Naive thymus-derived CD4-positive, alpha-beta T cell (primary cell): ENCODE measurements around the gene CTNNA1. TPM values are rescaled to one million over a fixed set of nuclear protein-coding genes. Genes with fewer than 3 reads are reported as not detected.

Source experiments
- ATAC-seq: fragments of 150-1000 bp; cut with Tn5 transposase; 2 replicates; pipeline ENCODE4 v1.10.0; 2021; ENCODE audit warnings: mild to moderate bottlenecking, moderate library complexity
- CTCF ChIA-PET: fragments of 350-600 bp; sonication (Branson Sonifier 250); formaldehyde crosslinking; loops from one replicate; lab custom pipeline; 2021; ENCODE audit warnings: antibody characterized with exemption; lab: Charles Lee
- POLR2A ChIA-PET: fragments of 350-600 bp; sonication (Branson Sonifier 250); formaldehyde crosslinking; loops from one replicate; lab custom pipeline; 2021; ENCODE audit warnings: antibody characterized with exemption, inconsistent platforms; lab: Charles Lee
- DNase-seq, 9 donors: peaks; one replicate each; pipeline versions ENCODE4 v3.0.0 to v3.0.0-alpha.2; 2020 to 2022; ENCODE audit warnings: mixed read lengths in 1 of 9
- H3K27ac ChIP-seq: one replicate; pipeline ENCODE4 v1.7.0; 2013; ENCODE audit warnings: mild to moderate bottlenecking, low read depth, low read length, moderate library complexity
- H3K27me3 ChIP-seq, 2 donors: one replicate each; pipeline ENCODE4 v1.7.0; 2013; ENCODE audit warnings: low read length in 2 of 2, mild to moderate bottlenecking in 2 of 2, moderate library complexity in 2 of 2; ENCODE audit not compliant: control insufficient read depth in 2 of 2, insufficient read depth in 2 of 2
- H3K36me3 ChIP-seq, 3 experiments: 1 replicate in 2 of 3; 2 replicates in 1 of 3; pipeline ENCODE4 v1.7.0; 2013; ENCODE audit warnings: low read length in 3 of 3, mild to moderate bottlenecking in 3 of 3, moderate library complexity in 1 of 3; ENCODE audit not compliant: insufficient read depth in 3 of 3, control insufficient read depth in 2 of 3
- H3K4me1 ChIP-seq, 2 donors: one replicate each; pipeline ENCODE4 v1.7.0; 2013; ENCODE audit warnings: low read length in 2 of 2, mild to moderate bottlenecking in 2 of 2, moderate library complexity in 1 of 2; ENCODE audit not compliant: control insufficient read depth in 2 of 2, insufficient read depth in 2 of 2
- H3K4me3 ChIP-seq: 2 replicates; pipeline ENCODE4 v1.7.0; 2013; ENCODE audit warnings: mild to moderate bottlenecking, low read length
- H3K9me3 ChIP-seq, 3 experiments: 1 replicate in 2 of 3; 2 replicates in 1 of 3; pipeline ENCODE4 v1.7.0; 2013; ENCODE audit warnings: low read length in 3 of 3; ENCODE audit not compliant: control insufficient read depth in 2 of 3
- H3K27ac Mint-ChIP-seq, 9 donors: one replicate each; pipeline ENCODE4 v1.8.0; 2020 to 2022; ENCODE audit warnings: mixed read lengths in 9 of 9, mild to moderate bottlenecking in 8 of 9, moderate library complexity in 5 of 9, inconsistent platforms in 2 of 9
- H3K27me3 Mint-ChIP-seq, 5 donors: one replicate each; pipeline ENCODE4 v1.8.0; 2021 to 2022; ENCODE audit warnings: mixed read lengths in 5 of 5, mild to moderate bottlenecking in 1 of 5
- H3K36me3 Mint-ChIP-seq, 5 donors: one replicate each; pipeline ENCODE4 v1.8.0; 2020 to 2022; ENCODE audit warnings: mixed read lengths in 5 of 5, mild to moderate bottlenecking in 3 of 5, inconsistent platforms in 1 of 5
- H3K4me1 Mint-ChIP-seq, 7 donors: one replicate each; pipeline ENCODE4 v1.8.0; 2020 to 2022; ENCODE audit warnings: mixed read lengths in 7 of 7, mild to moderate bottlenecking in 3 of 7, inconsistent platforms in 1 of 7
- H3K4me3 Mint-ChIP-seq, 10 donors: one replicate each; pipeline ENCODE4 v1.8.0; 2020 to 2022; ENCODE audit warnings: mild to moderate bottlenecking in 10 of 10, mixed read lengths in 10 of 10, moderate library complexity in 6 of 10, inconsistent platforms in 2 of 10
- H3K9me3 Mint-ChIP-seq, 11 donors: one replicate each; pipeline ENCODE4 v1.8.0; 2020 to 2022; ENCODE audit warnings: mixed read lengths in 11 of 11, mild to moderate bottlenecking in 4 of 11, inconsistent platforms in 1 of 11, moderate library complexity in 1 of 11
- intact Hi-C, 2 donors: fragments of 100-400 bp; cut with micrococcal nuclease; formaldehyde crosslinking; loops; one replicate each; pipeline ENCODE4 v1.15.1; 2023
- polyA plus RNA-seq, 2 donors: library from polyadenylated mRNA; unstranded; fragments of 300-500 nt; fragmentation: Illumina TruSeq; gene quantifications; one replicate each; pipeline ENCODE4 v1.2.3, GENCODE V29; 2021
- total RNA-seq, 6 experiments: library from RNA in 5 of 6; stranded (reverse) in 5 of 6; gene quantifications; 1 replicate in 5 of 6; 2 replicates in 1 of 6; pipeline ENCODE4 v1.2.3 and lab custom pipeline; 2021 to 2026

CTNNA1 gene
- total and polyA plus RNA-seq, 7 experiments from 2014 or later, result 0.78 to 52.9 (median 5.6) TPM

- Histone ChIP-seq H3K27ac (no peak overlapping the region), H3K27me3 (no peaks in the 10 kb centered on the region), H3K4me3 (no peak overlapping the region), H3K9me3 (no peaks in the 10 kb centered on the region), H3K4me1 (peaks cover 26 to 28% of the 10 kb centered on the region in 2 donors), H3K36me3 (no peaks in the 10 kb centered on the region)
- Mint-ChIP-seq H3K36me3 (peaks cover 0 to 9% (median 6%) of the 10 kb centered on the region in 5 donors), H3K27ac (peak overlapping the region in 3 of 9 donors; percentile 6 to 24 (median 13)), H3K9me3 (no peaks in the 10 kb centered on the region), H3K27me3 (no peaks in the 10 kb centered on the region), H3K4me3 (peak overlapping the region in 9 of 10 donors; percentile 18 to 74 (median 40)), H3K4me1 (peaks cover 25 to 55% (median 42%) of the 10 kb centered on the region in 7 donors)
- peak; percentile 61 for ATAC-seq
- ChIA-PET CTCF (no interaction called here), POLR2A (no interaction called here)
- intact Hi-C loops, result no loop called here
- peak in 7 of 9 donors; percentile 7 to 41 (median 27) for DNase-seq
Measured at GRCh38 chr5:138981586-138981985, 228.4 kb downstream of the CTNNA1 start.

- Mint-ChIP-seq H3K27me3 (no peaks in the 10 kb centered on the region), H3K27ac (no peak overlapping the region), H3K36me3 (peaks cover 0 to 9% (median 4%) of the 10 kb centered on the region in 5 donors), H3K9me3 (no peaks in the 10 kb centered on the region), H3K4me1 (peaks cover 24 to 50% (median 42%) of the 10 kb centered on the region in 7 donors), H3K4me3 (no peak overlapping the region)
- ATAC-seq, result no peak
- H3K27ac ChIP-seq, result no peak overlapping the region
- ChIA-PET POLR2A (no interaction called here), CTCF (no interaction called here)
- peak in 1 of 9 donors; percentile 6 for DNase-seq
- intact Hi-C loops, result no loop called here
- no peaks in the 10 kb centered on the region for H3K36me3 ChIP-seq
- H3K9me3 ChIP-seq, result no peaks in the 10 kb centered on the region
- no peak overlapping the region for H3K4me3 ChIP-seq
- no peaks in the 10 kb centered on the region for H3K27me3 ChIP-seq
- H3K4me1 ChIP-seq, result peaks cover 26 to 28% of the 10 kb centered on the region in 2 donors
Measured at GRCh38 chr5:138983984-138984383, 230.8 kb downstream of the CTNNA1 start.

Other genes starting within 250 kb of the CTNNA1 start
- 100 to 1,000 TPM in 2 of 5 experiments, 10 to 100 TPM in 3; 40.6 to 137 (median 84.1) TPM for gene ETF1, start 210.2 kb upstream of the CTNNA1 start, total RNA-seq
- 10 to 100 TPM; 19.0 to 21.8 TPM for gene ETF1, start 210.2 kb upstream of the CTNNA1 start, polyA plus RNA-seq
- gene HSPA9, start 178.0 kb upstream of the CTNNA1 start, total RNA-seq, result 100 to 1,000 TPM; 152 to 274 (median 185) TPM
- gene HSPA9, start 178.0 kb upstream of the CTNNA1 start, polyA plus RNA-seq, result 100 to 1,000 TPM; 143 to 171 TPM
- gene LRRTM2, start 121.9 kb downstream of the CTNNA1 start, total RNA-seq, result under 1 TPM in 3 of 5 experiments, not detected in 2; 0.07 to 0.22 (median 0.11) TPM
- gene LRRTM2, start 121.9 kb downstream of the CTNNA1 start, polyA plus RNA-seq, result not detected